PFSK-1 (cell line): ENCODE data around the gene CUX1.

Source experiments
- POLR2AphosphoS5 ChIP-seq: IDR thresholded peaks from 2 replicates; pipeline ENCODE4 v1.6.1; 2012; ENCODE audit warnings: low read depth, mild to moderate bottlenecking, control low read depth, low read length, moderate library complexity
- TAF1 ChIP-seq: IDR thresholded peaks from 2 replicates; pipeline ENCODE4 v1.6.1; 2012; ENCODE audit warnings: low read length, control low read depth, borderline replicate concordance; ENCODE audit not compliant: insufficient read depth
- TF ChIP-seq, protein P1 (sequence below), 2 experiments: IDR thresholded peaks; 2 replicates each; pipeline versions ENCODE4 v1.6.1 to v1.8.0; 2011 to 2012; ENCODE audit warnings: low read depth in 2 of 2, low read length in 2 of 2, control low read depth in 1 of 2, inconsistent platforms in 1 of 2, mild to moderate bottlenecking in 1 of 2, moderate library complexity in 1 of 2; ENCODE audit not compliant: insufficient read depth in 1 of 2

DNA sequence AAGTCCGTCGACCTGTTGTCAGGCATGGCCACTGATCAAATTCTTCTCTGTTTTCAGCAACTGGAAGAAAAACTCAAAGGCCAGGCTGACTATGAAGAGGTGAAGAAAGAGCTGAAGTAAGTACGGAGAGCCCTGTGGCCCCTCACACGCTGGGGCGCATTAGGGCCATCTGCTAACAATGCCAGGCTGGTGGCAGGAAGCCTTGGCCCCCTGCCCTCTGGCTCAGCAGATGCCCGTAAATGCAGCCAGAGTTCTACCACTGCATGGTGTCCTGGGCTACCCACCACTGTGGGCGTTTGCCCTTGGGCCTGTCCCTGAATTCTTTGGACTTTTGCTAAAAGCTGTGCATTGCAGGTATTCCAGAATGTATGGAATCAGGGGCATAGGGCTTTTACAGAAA, 372.3 kb downstream of the CUX1 start:
- no peak for TF ChIP-seq TAF1
- no peak for TF ChIP-seq POLR2AphosphoS5
- TF ChIP-seq, protein P1, sequence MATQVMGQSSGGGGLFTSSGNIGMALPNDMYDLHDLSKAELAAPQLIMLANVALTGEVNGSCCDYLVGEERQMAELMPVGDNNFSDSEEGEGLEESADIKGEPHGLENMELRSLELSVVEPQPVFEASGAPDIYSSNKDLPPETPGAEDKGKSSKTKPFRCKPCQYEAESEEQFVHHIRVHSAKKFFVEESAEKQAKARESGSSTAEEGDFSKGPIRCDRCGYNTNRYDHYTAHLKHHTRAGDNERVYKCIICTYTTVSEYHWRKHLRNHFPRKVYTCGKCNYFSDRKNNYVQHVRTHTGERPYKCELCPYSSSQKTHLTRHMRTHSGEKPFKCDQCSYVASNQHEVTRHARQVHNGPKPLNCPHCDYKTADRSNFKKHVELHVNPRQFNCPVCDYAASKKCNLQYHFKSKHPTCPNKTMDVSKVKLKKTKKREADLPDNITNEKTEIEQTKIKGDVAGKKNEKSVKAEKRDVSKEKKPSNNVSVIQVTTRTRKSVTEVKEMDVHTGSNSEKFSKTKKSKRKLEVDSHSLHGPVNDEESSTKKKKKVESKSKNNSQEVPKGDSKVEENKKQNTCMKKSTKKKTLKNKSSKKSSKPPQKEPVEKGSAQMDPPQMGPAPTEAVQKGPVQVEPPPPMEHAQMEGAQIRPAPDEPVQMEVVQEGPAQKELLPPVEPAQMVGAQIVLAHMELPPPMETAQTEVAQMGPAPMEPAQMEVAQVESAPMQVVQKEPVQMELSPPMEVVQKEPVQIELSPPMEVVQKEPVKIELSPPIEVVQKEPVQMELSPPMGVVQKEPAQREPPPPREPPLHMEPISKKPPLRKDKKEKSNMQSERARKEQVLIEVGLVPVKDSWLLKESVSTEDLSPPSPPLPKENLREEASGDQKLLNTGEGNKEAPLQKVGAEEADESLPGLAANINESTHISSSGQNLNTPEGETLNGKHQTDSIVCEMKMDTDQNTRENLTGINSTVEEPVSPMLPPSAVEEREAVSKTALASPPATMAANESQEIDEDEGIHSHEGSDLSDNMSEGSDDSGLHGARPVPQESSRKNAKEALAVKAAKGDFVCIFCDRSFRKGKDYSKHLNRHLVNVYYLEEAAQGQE (IDR thresholded peaks at IDR 0.05; ENCODE audit: insufficient read depth in 1 of 2, low read depth in 2 of 2, low read length in 2 of 2), result no peak
